H1 (cell line): ENCODE measurements around the gene SRD5A3. TPM values are rescaled to one million over a fixed set of nuclear protein-coding genes. Genes with fewer than 3 reads are reported as not detected.

ENCODE experiments used
- BACH1 ChIP-seq: IDR thresholded peaks from 2 replicates; pipeline ENCODE4 v1.6.1; 2012; ENCODE audit warnings: low read length, improper control_type of control experiment
- CHD7 ChIP-seq: fragments of 300-600 bp; sonication (generic); IDR thresholded peaks from 2 replicates; pipeline ENCODE4 v1.7.1; 2012; ENCODE audit warnings: low read length, moderate library complexity, mild to moderate bottlenecking, inconsistent platforms; ENCODE audit not compliant: insufficient replicate concordance
- FOSL1 ChIP-seq: IDR thresholded peaks from 2 replicates; pipeline ENCODE4 v1.6.1; 2011; ENCODE audit warnings: mild to moderate bottlenecking, low read depth, low read length, moderate library complexity; ENCODE audit not compliant: insufficient read depth
- MAX ChIP-seq: IDR thresholded peaks from 2 replicates; pipeline ENCODE4 v1.6.1; 2012; ENCODE audit warnings: inconsistent platforms
- polyA plus RNA-seq, 7 experiments: library from polyadenylated mRNA; depleted of rRNA in 3 of 7; stranded (reverse) in 5 of 7; unstranded in 2 of 7; fragments of >200 nt in 5 of 7; fragments of 200-250 nt in 2 of 7; gene quantifications; 1 replicate in 5 of 7; 2 replicates in 1 of 7; 4 replicates in 1 of 7; pipeline versions ENCODE4 v1.2.1 to v1.2.3, GENCODE V29; 2011 to 2013; ENCODE audit warnings: missing spikeins in 2 of 7, mixed read lengths in 2 of 7
- total RNA-seq: library from RNA; stranded (reverse); fragmentation: NEBNext Ultra II Directional; extraction: Animal tissue kit (Norgen Biotek cat#: 25700); gene quantifications from 2 replicates; pipeline ENCODE4 v1.2.1, GENCODE V29; 2021

SRD5A3 gene
- total and polyA plus RNA-seq, 2 of the 8 experiments (the other 6 are each of a cell fraction or from before 2014, with no cell fraction given): 19.6 to 34.6 TPM

- TF ChIP-seq CHD7 (no peak), FOSL1 (no peak), BACH1 (no peak), MAX (no peak)
Measured at GRCh38 chr4:55366621-55367020, 20.6 kb downstream of the SRD5A3 start (continued).
